GM04503 (cell line): ENCODE data around the gene NACC2.
A peak's percentile ranks its signal among the peaks of the same experiment; 100 is the strongest.
"Not testable (repeated sequence)": the region's sequence is repeated elsewhere in the genome, so short reads cannot be mapped to it uniquely, and the experiment has no call there.

Source experiments
- DNase-seq: peaks from one replicate; pipeline ENCODE4 v3.0.0-alpha.2; 2012; ENCODE audit warnings: low read depth

NACC2 gene

GRCh38 chr9:135975834-135976233, 119.3 kb downstream of the NACC2 start:
- no peak for DNase-seq

GRCh38 chr9:135974220-135974573, 120.9 kb downstream of the NACC2 start:
- no peak for DNase-seq

- DNase-seq: no peak
Observed at GRCh38 chr9:135973277-135974219, 121.5 kb downstream of the NACC2 start.

- DNase-seq: no peak
Observed at GRCh38 chr9:135971892-135972291, 123.2 kb downstream of the NACC2 start.

- DNase-seq: peak; percentile 68
Observed at GRCh38 chr9:135971111-135971766, 123.8 kb downstream of the NACC2 start.

- DNase-seq: no peak
Observed at GRCh38 chr9:135970128-135970815, 124.8 kb downstream of the NACC2 start.

GRCh38 chr9:135969064-135969683, 125.9 kb downstream of the NACC2 start:
- no peak for DNase-seq

GRCh38 chr9:135968601-135969000, 126.5 kb downstream of the NACC2 start:
- no peak for DNase-seq

GRCh38 chr9:135968083-135968476, 127.0 kb downstream of the NACC2 start:
- no peak for DNase-seq

GRCh38 chr9:135966916-135967260, 128.2 kb downstream of the NACC2 start:
- not testable (repeated sequence) for DNase-seq

GRCh38 chr9:135965124-135965756, 129.8 kb downstream of the NACC2 start:
- DNase-seq: no peak

GRCh38 chr9:135963938-135964337, 131.2 kb downstream of the NACC2 start:
- no peak for DNase-seq

- no peak for DNase-seq
Observed at GRCh38 chr9:135963338-135963737, 131.8 kb downstream of the NACC2 start.

GRCh38 chr9:135962696-135963307, 132.3 kb downstream of the NACC2 start:
- no peak for DNase-seq

- no peak for DNase-seq
Observed at GRCh38 chr9:135961811-135962695, 133.0 kb downstream of the NACC2 start.

- peak; percentile 57 for DNase-seq
Observed at GRCh38 chr9:135961277-135961715, 133.8 kb downstream of the NACC2 start, which contains the start of gene UBAC1. Gene UBAC1 (minus strand): TSS chr9:135961373. CDS start chr9:135961162, 211 bp downstream.

GRCh38 chr9:135960411-135961276, 134.4 kb downstream of the NACC2 start:
- DNase-seq: no peak

GRCh38 chr9:135959814-135960213, 135.3 kb downstream of the NACC2 start:
- DNase-seq: no peak

GRCh38 chr9:135958485-135958884, 136.6 kb downstream of the NACC2 start:
- no peak for DNase-seq
